H9 (cell line): Measurements from ENCODE around the gene CPNE2. TPM values are rescaled to one million over a fixed set of nuclear protein-coding genes. Genes with fewer than 3 reads are reported as not detected.

Source experiments
- DNase-seq: peaks from one replicate; pipeline ENCODE4 v3.0.0-alpha.2; 2017
- H2AFZ ChIP-seq: one replicate; pipeline ENCODE4 v1.6.1; 2013; ENCODE audit warnings: mild to moderate bottlenecking, low read length, control low read depth, moderate library complexity
- H2AK5ac ChIP-seq: 2 replicates; pipeline ENCODE4 v1.6.1; 2013; ENCODE audit warnings: low read length, control low read depth, mixed read lengths; ENCODE audit not compliant: insufficient read length
- H2BK120ac ChIP-seq: one replicate; pipeline ENCODE4 v1.6.1; 2013; ENCODE audit warnings: low read depth, mild to moderate bottlenecking, low read length, control low read depth, inconsistent platforms; ENCODE audit not compliant: poor library complexity, severe bottlenecking
- H2BK12ac ChIP-seq: 2 replicates; pipeline ENCODE4 v1.6.1; 2013; ENCODE audit warnings: low read length, control low read depth, mixed read lengths, low read depth; ENCODE audit not compliant: insufficient read length
- H2BK15ac ChIP-seq: 2 replicates; pipeline ENCODE4 v1.6.1; 2013; ENCODE audit warnings: low read depth, low read length, control low read depth
- H2BK20ac ChIP-seq: one replicate; pipeline ENCODE4 v1.6.1; 2013; ENCODE audit warnings: low read depth, mild to moderate bottlenecking, low read length, control low read depth, inconsistent platforms; ENCODE audit not compliant: poor library complexity, severe bottlenecking
- H2BK5ac ChIP-seq: 2 replicates; pipeline ENCODE4 v1.6.1; 2013; ENCODE audit warnings: low read length, control low read depth, mixed read lengths; ENCODE audit not compliant: insufficient read length
- H3K14ac ChIP-seq: 2 replicates; pipeline ENCODE4 v1.6.1; 2013; ENCODE audit warnings: low read length, control low read depth; ENCODE audit not compliant: insufficient read depth
- H3K18ac ChIP-seq: 2 replicates; pipeline ENCODE4 v1.6.1; 2013; ENCODE audit warnings: low read depth, mild to moderate bottlenecking, mixed read lengths, low read length, control low read depth; ENCODE audit not compliant: insufficient read length
- H3K23ac ChIP-seq: 2 replicates; pipeline ENCODE4 v1.6.1; 2013; ENCODE audit warnings: low read length, control low read depth, mixed read lengths, low read depth; ENCODE audit not compliant: insufficient read length
- H3K23me2 ChIP-seq: 2 replicates; pipeline ENCODE4 v1.6.1; 2013; ENCODE audit warnings: low read depth, mild to moderate bottlenecking, mixed read lengths, low read length, control low read depth; ENCODE audit not compliant: insufficient read length, poor library complexity, severe bottlenecking
- H3K27ac ChIP-seq: 2 replicates; pipeline ENCODE4 v1.5.1; 2013; ENCODE audit warnings: low read length, control low read depth, mixed read lengths, low read depth; ENCODE audit not compliant: insufficient read length
- H3K27me3 ChIP-seq: 2 replicates; pipeline ENCODE4 v1.6.1; 2013; ENCODE audit warnings: low read length, control low read depth, inconsistent platforms; ENCODE audit not compliant: insufficient read depth
- H3K4ac ChIP-seq: 2 replicates; pipeline ENCODE4 v1.6.1; 2013; ENCODE audit warnings: low read depth, mild to moderate bottlenecking, control low read depth, inconsistent platforms, low read length, moderate library complexity
- H3K4me1 ChIP-seq: 2 replicates; pipeline ENCODE4 v1.6.1; 2013; ENCODE audit warnings: low read length, control low read depth, inconsistent platforms; ENCODE audit not compliant: insufficient read depth
- H3K4me2 ChIP-seq: 2 replicates; pipeline ENCODE4 v1.6.1; 2013; ENCODE audit warnings: low read length, control low read depth, mixed read lengths; ENCODE audit not compliant: insufficient read length, insufficient read depth
- H3K56ac ChIP-seq: 2 replicates; pipeline ENCODE4 v1.6.1; 2013; ENCODE audit warnings: low read depth, mild to moderate bottlenecking, mixed read lengths, low read length, control low read depth; ENCODE audit not compliant: insufficient read length
- H3K79me1 ChIP-seq: 2 replicates; pipeline ENCODE4 v1.6.1; 2013; ENCODE audit warnings: low read depth, mild to moderate bottlenecking, moderate library complexity, low read length, control low read depth, inconsistent platforms; ENCODE audit not compliant: insufficient read depth, poor library complexity, severe bottlenecking
- H3K79me2 ChIP-seq: 2 replicates; pipeline ENCODE4 v1.6.1; 2013; ENCODE audit warnings: low read length, control low read depth, inconsistent platforms; ENCODE audit not compliant: insufficient read depth
- H3K9ac ChIP-seq: 2 replicates; pipeline ENCODE4 v1.6.1; 2013; ENCODE audit warnings: low read length, control low read depth, mixed read lengths; ENCODE audit not compliant: insufficient read length; ENCODE audit errors: extremely low read depth
- H3K9me3 ChIP-seq: one replicate; pipeline ENCODE4 v1.6.1; 2013; ENCODE audit warnings: low read depth, low read length, inconsistent platforms; ENCODE audit not compliant: control insufficient read depth
- H3T11ph ChIP-seq: one replicate; pipeline ENCODE4 v1.6.1; 2013; ENCODE audit warnings: mild to moderate bottlenecking, low read length, control low read depth, inconsistent platforms
- H4K20me1 ChIP-seq: one replicate; pipeline ENCODE4 v1.6.1; 2013; ENCODE audit not compliant: control insufficient read depth, insufficient read length, insufficient read depth
- H4K5ac ChIP-seq: 2 replicates; pipeline ENCODE4 v1.6.1; 2013; ENCODE audit warnings: low read depth, mild to moderate bottlenecking, mixed read lengths, low read length, control low read depth; ENCODE audit not compliant: insufficient read length
- H4K8ac ChIP-seq: replicated peaks from 2 replicates; pipeline ENCODE4 v1.6.1; 2013; ENCODE audit warnings: low read length, control low read depth, mixed read lengths, low read depth; ENCODE audit not compliant: insufficient read length
- H4K91ac ChIP-seq: 2 replicates; pipeline ENCODE4 v1.6.1; 2013; ENCODE audit warnings: low read depth, mild to moderate bottlenecking, moderate library complexity, mixed read lengths, low read length, control low read depth; ENCODE audit not compliant: insufficient read length
- H3K27ac Mint-ChIP-seq, 3 experiments: 2 replicates in 2 of 3; 3 replicates in 1 of 3; pipeline ENCODE4 v1.8.0; 2020 to 2021; ENCODE audit warnings: mixed read lengths in 3 of 3, mild to moderate bottlenecking in 1 of 3, moderate library complexity in 1 of 3
- H3K27me3 Mint-ChIP-seq: 2 replicates; pipeline ENCODE4 v1.8.0; 2021; ENCODE audit warnings: low read depth, mild to moderate bottlenecking, moderate library complexity, mixed read lengths
- H3K36me3 Mint-ChIP-seq, 3 experiments: 2 replicates in 2 of 3; 3 replicates in 1 of 3; pipeline ENCODE4 v1.8.0; 2020 to 2021; ENCODE audit warnings: low read depth in 3 of 3, mixed read lengths in 3 of 3; ENCODE audit not compliant: insufficient read depth in 1 of 3
- H3K4me1 Mint-ChIP-seq, 2 experiments: 2 replicates each; pipeline ENCODE4 v1.8.0; 2020; ENCODE audit warnings: mixed read lengths in 2 of 2
- H3K4me3 Mint-ChIP-seq, 2 experiments: 2 replicates in 1 of 2; 3 replicates in 1 of 2; pipeline ENCODE4 v1.8.0; 2020 to 2021; ENCODE audit warnings: mild to moderate bottlenecking in 2 of 2, mixed read lengths in 2 of 2, moderate library complexity in 1 of 2
- H3K9me3 Mint-ChIP-seq, 2 experiments: 2 replicates in 1 of 2; 3 replicates in 1 of 2; pipeline ENCODE4 v1.8.0; 2020; ENCODE audit warnings: mild to moderate bottlenecking in 2 of 2, mixed read lengths in 2 of 2, moderate library complexity in 1 of 2
- CTCF ChIP-seq: fragments of 200-600 bp; sonication (generic); conservative IDR thresholded peaks from 3 replicates; pipeline ENCODE4 v1.8.0; 2021; ENCODE audit warnings: antibody characterized with exemption, mild to moderate bottlenecking
- WGBS: extraction: QIAGEN DNeasy Blood & Tissue Kit; methylation state at CpG from one replicate; pipeline ENCODE4 v1.1.7; 2013; ENCODE audit warnings: missing lambda C conversion rate, low lambda C conversion rate, mixed read lengths; ENCODE audit not compliant: insufficient read length; ENCODE audit errors: extremely low coverage; 5-methylcytosine and 5-hydroxymethylcytosine counted together
- total RNA-seq: library from RNA; stranded (reverse); gene quantifications from 2 replicates; pipeline ENCODE4 v1.2.1, GENCODE V29; 2021

The CPNE2 gene
- total RNA-seq, 1 experiment from 2014 or later = 8.0 TPM

GRCh38 chr16:57044931-57045693 is 47.3 kb upstream of the CPNE2 start:
- Histone ChIP-seq H3K56ac (no peak overlapping the region), H3K18ac (no peak overlapping the region), H3K4ac (no peak overlapping the region), H3K14ac (no peak overlapping the region), H2AFZ (no peak overlapping the region), H3T11ph (no peak overlapping the region), H2BK15ac (no peak overlapping the region), H3K27me3 (no peaks in the 10 kb centered on the region), H3K79me1 (no peaks in the 10 kb centered on the region), H3K4me2 (peak overlapping the region; percentile 3), H4K20me1 (no peaks in the 10 kb centered on the region), H4K91ac (no peak overlapping the region), H3K9me3 (no peaks in the 10 kb centered on the region), H2BK5ac (no peak overlapping the region), H2BK20ac (no peak overlapping the region), H3K27ac (no peak overlapping the region), H2AK5ac (no peak overlapping the region), H3K9ac (no peak overlapping the region), H3K23ac (no peak overlapping the region), H4K8ac (no peak overlapping the region), H3K4me1 (peaks cover 3% of the 10 kb centered on the region; the same call in 1 of the 2 replicates), H3K79me2 (no peaks in the 10 kb centered on the region), H2BK12ac (no peak overlapping the region), H4K5ac (no peak overlapping the region), H2BK120ac (no peak overlapping the region), H3K23me2 (no peaks in the 10 kb centered on the region)
- DNase-seq = no peak
- Mint-ChIP-seq H3K27ac (no peak overlapping the region; a peak in 1 of 7 replicates), H3K27me3 (peaks cover 4% of the 10 kb centered on the region; the same call in 1 of the 2 replicates), H3K4me3 (peak overlapping the region in 1 of 2 experiments; percentile 62; a peak in 2 of 5 replicates), H3K9me3 (peaks cover 5% of the 10 kb centered on the region in 2 experiments; a peak in 4 of 5 replicates), H3K36me3 (peaks cover 0 to 4% (median 0%) of the 10 kb centered on the region in 3 experiments; a peak in 3 of 7 replicates), H3K4me1 (peaks cover 9 to 21% of the 10 kb centered on the region in 2 experiments)
- TF ChIP-seq CTCF = no peak
- whole genome bisulfite sequencing = no CpG with 5 or more reads among the region's 12 CpGs
